Gastrocnemius medialis (tissue), 4 donors: ENCODE measurements around the gene TMEM181.

Experiments
- CTCF ChIP-seq, 5 experiments: fragments of 450-650 bp in 3 of 5; fragments of 200-600 bp in 2 of 5; sonication (generic) in 2 of 5; IDR thresholded peaks in 4 of 5; conservative IDR thresholded peaks in 1 of 5; 1 replicate in 4 of 5; 2 replicates in 1 of 5; pipeline ENCODE4 v1.5.1; 2016 to 2019; ENCODE audit warnings: antibody characterized with exemption in 5 of 5, mild to moderate bottlenecking in 3 of 5, moderate library complexity in 3 of 5
- POLR2A ChIP-seq, 2 donors: fragments of 450-650 bp; IDR thresholded peaks; one replicate each; pipeline ENCODE4 v1.6.1; 2017; ENCODE audit warnings: antibody characterized with exemption in 2 of 2, mild to moderate bottlenecking in 2 of 2, moderate library complexity in 2 of 2

GRCh38 chr6:158634695-158635426, 75.0 kb downstream of the TMEM181 start:
- no peak for TF ChIP-seq POLR2A (IDR thresholded peaks at IDR 0.05)
- no peak for TF ChIP-seq CTCF (IDR thresholded peaks at IDR 0.05 in 4 of 5, conservative IDR thresholded peaks at IDR 0.05 in 1 of 5)
